Suprapubic skin (tissue), 4 donors: ENCODE results near the gene RB1. TPM values are rescaled to one million over a fixed set of nuclear protein-coding genes. Genes with fewer than 3 reads are reported as not detected.

Experiments used
- DNase-seq, 2 donors: peaks; one replicate each; pipeline ENCODE4 v3.0.0-alpha.2; 2019; ENCODE audit warnings: low spot score in 2 of 2
- H3K27ac ChIP-seq: fragments of 200-600 bp; sonication (generic); one replicate; pipeline ENCODE4 v1.5.1; 2019
- H3K27me3 ChIP-seq: fragments of 200-600 bp; sonication (generic); one replicate; pipeline ENCODE4 v1.5.1; 2019
- H3K36me3 ChIP-seq: fragments of 200-600 bp; sonication (generic); one replicate; pipeline ENCODE4 v1.5.1; 2019
- H3K4me1 ChIP-seq: fragments of 200-600 bp; sonication (generic); one replicate; pipeline ENCODE4 v1.5.1; 2019
- H3K4me3 ChIP-seq: fragments of 200-600 bp; sonication (generic); one replicate; pipeline ENCODE4 v1.5.1; 2019; ENCODE audit warnings: mild to moderate bottlenecking
- H3K9me3 ChIP-seq: fragments of 200-600 bp; sonication (generic); one replicate; pipeline ENCODE4 v1.5.1; 2019
- CTCF ChIP-seq, 2 donors: fragments of 200-600 bp in 1 of 2; fragments of 450-650 bp in 1 of 2; sonication (generic) in 1 of 2; IDR thresholded peaks; one replicate each; pipeline ENCODE4 v1.5.1; 2016 to 2019; ENCODE audit warnings: antibody characterized with exemption in 2 of 2, mild to moderate bottlenecking in 1 of 2, moderate library complexity in 1 of 2
- EP300 ChIP-seq: sonication (generic); formaldehyde crosslinking; IDR thresholded peaks from one replicate; pipeline ENCODE4 v1.6.1; 2017; ENCODE audit warnings: antibody characterized with exemption
- POLR2A ChIP-seq, 2 donors: fragments of 450-650 bp; IDR thresholded peaks; one replicate each; pipeline ENCODE4 v1.6.1; 2017; ENCODE audit warnings: antibody characterized with exemption in 2 of 2, mild to moderate bottlenecking in 2 of 2, moderate library complexity in 2 of 2
- POLR2AphosphoS5 ChIP-seq, 3 donors: sonication (generic); formaldehyde crosslinking; IDR thresholded peaks; one replicate each; pipeline ENCODE4 v1.6.1; 2017; ENCODE audit warnings: antibody characterized with exemption in 3 of 3
- WGBS: methylation state at CpG from one replicate; pipeline ENCODE4 v1.1.5; 2018; 5-methylcytosine and 5-hydroxymethylcytosine counted together
- total RNA-seq, 4 donors: library from RNA; depleted of rRNA; stranded (reverse); fragments of >200 nt; gene quantifications; one replicate each; pipeline ENCODE4 v1.1.0, GENCODE V29; 2016

RB1 gene
- total RNA-seq, 4 donors from 2014 or later: 18.0 to 31.5 (median 20.7) TPM

GRCh38 chr13:48514793-48515192 is 211.2 kb downstream of the RB1 start:
- H3K9me3 ChIP-seq: no peaks in the 10 kb centered on the region
- TF ChIP-seq POLR2A (IDR thresholded peaks at IDR 0.05) (no peak), POLR2AphosphoS5 (IDR thresholded peaks at IDR 0.05) (no peak), EP300 (no peak), CTCF (IDR thresholded peaks at IDR 0.05) (no peak)
- no peak overlapping the region for H3K4me3 ChIP-seq
- H3K36me3 ChIP-seq: no peaks in the 10 kb centered on the region
- no peaks in the 10 kb centered on the region for H3K27me3 ChIP-seq
- no peak for DNase-seq
- peaks cover 3% of the 10 kb centered on the region for H3K4me1 ChIP-seq
- 90% methylated on average over 4 of the region's 4 CpGs for WGBS
- no peak overlapping the region for H3K27ac ChIP-seq

- Histone ChIP-seq H3K36me3 (no peaks in the 10 kb centered on the region), H3K4me3 (no peak overlapping the region), H3K4me1 (peaks cover 3% of the 10 kb centered on the region), H3K9me3 (no peaks in the 10 kb centered on the region), H3K27me3 (no peaks in the 10 kb centered on the region), H3K27ac (no peak overlapping the region)
- WGBS: 86% methylated on average over 6 of the region's 6 CpGs
- TF ChIP-seq EP300 (no peak), CTCF (IDR thresholded peaks at IDR 0.05) (no peak), POLR2AphosphoS5 (IDR thresholded peaks at IDR 0.05) (no peak), POLR2A (IDR thresholded peaks at IDR 0.05) (no peak)
- DNase-seq: no peak
Measured at GRCh38 chr13:48515732-48516131, 212.2 kb downstream of the RB1 start.

GRCh38 chr13:48518083-48518482 is 214.5 kb downstream of the RB1 start:
- Histone ChIP-seq H3K4me1 (no peaks in the 10 kb centered on the region), H3K4me3 (no peak overlapping the region), H3K36me3 (peaks cover 3% of the 10 kb centered on the region), H3K27ac (no peak overlapping the region), H3K27me3 (no peaks in the 10 kb centered on the region), H3K9me3 (no peaks in the 10 kb centered on the region)
- TF ChIP-seq CTCF (IDR thresholded peaks at IDR 0.05) (no peak), POLR2A (IDR thresholded peaks at IDR 0.05) (no peak), POLR2AphosphoS5 (IDR thresholded peaks at IDR 0.05) (no peak), EP300 (no peak)
- DNase-seq: no peak
- WGBS: 95% methylated on average over 1 of the region's 1 CpG

GRCh38 chr13:48526286-48526685 is 222.7 kb downstream of the RB1 start:
- H3K4me1 ChIP-seq: peaks cover 10% of the 10 kb centered on the region
- WGBS: 94% methylated on average over 10 of the region's 10 CpGs
- no peaks in the 10 kb centered on the region for H3K9me3 ChIP-seq
- H3K4me3 ChIP-seq: no peak overlapping the region
- H3K27me3 ChIP-seq: no peaks in the 10 kb centered on the region
- no peak for DNase-seq
- H3K36me3 ChIP-seq: peaks cover 3% of the 10 kb centered on the region
- no peak overlapping the region for H3K27ac ChIP-seq
- TF ChIP-seq EP300 (no peak), CTCF (IDR thresholded peaks at IDR 0.05) (no peak)

- H3K9me3 ChIP-seq: no peaks in the 10 kb centered on the region
- no peaks in the 10 kb centered on the region for H3K36me3 ChIP-seq
- DNase-seq: no peak
- peaks cover 14% of the 10 kb centered on the region for H3K4me1 ChIP-seq
- H3K27me3 ChIP-seq: no peaks in the 10 kb centered on the region
- 33% methylated on average over 2 of the region's 2 CpGs for WGBS
- no peak overlapping the region for H3K4me3 ChIP-seq
- TF ChIP-seq POLR2AphosphoS5 (IDR thresholded peaks at IDR 0.05): no peak
- no peak for TF ChIP-seq POLR2A (IDR thresholded peaks at IDR 0.05)
- no peak for TF ChIP-seq CTCF (IDR thresholded peaks at IDR 0.05)
- no peak for TF ChIP-seq EP300
- no peak overlapping the region for H3K27ac ChIP-seq
Measured at GRCh38 chr13:48527955-48528354, 224.4 kb downstream of the RB1 start.
